ENCODE results near the gene RASSF6.
"Not testable (repeated sequence)": the region's sequence is repeated elsewhere in the genome, so short reads cannot be mapped to it uniquely, and the experiment has no call there.

RASSF6 gene

GRCh38 chr4:73576381-73576780 lies 43.9 kb downstream of the RASSF6 start:
- no peak for DNase-seq (ENCODE audit: low read depth)

GRCh38 chr4:73575660-73576059 lies 44.6 kb downstream of the RASSF6 start:
- no peak for DNase-seq (ENCODE audit: low read depth)

- DNase-seq (ENCODE audit: low read depth) = peak; percentile 6
These were observed 46.3 kb downstream of the RASSF6 start for GRCh38 chr4:73573794-73574528.

DNA sequence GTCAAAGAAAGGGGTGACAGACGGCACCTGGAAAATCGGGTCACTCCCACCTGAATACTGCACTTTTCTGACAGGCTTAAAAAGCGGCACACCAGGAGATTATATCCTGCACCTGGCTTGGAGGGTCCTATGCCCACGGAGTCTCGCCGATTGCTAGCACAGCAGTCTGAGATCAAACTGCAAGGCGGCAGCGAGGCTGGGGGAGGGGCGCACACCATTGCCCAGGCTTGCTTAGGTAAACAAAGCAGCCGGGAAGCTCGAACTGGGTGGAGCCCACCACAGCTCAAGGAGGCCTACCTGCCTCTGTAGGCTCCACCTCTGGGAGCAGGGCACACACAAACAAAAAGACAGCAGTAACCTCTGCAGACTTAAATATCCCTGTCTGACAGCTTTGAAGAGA lies 69.4 kb downstream of the RASSF6 start:
- DNase-seq (ENCODE audit: low read depth) = not testable (repeated sequence)

DNA sequence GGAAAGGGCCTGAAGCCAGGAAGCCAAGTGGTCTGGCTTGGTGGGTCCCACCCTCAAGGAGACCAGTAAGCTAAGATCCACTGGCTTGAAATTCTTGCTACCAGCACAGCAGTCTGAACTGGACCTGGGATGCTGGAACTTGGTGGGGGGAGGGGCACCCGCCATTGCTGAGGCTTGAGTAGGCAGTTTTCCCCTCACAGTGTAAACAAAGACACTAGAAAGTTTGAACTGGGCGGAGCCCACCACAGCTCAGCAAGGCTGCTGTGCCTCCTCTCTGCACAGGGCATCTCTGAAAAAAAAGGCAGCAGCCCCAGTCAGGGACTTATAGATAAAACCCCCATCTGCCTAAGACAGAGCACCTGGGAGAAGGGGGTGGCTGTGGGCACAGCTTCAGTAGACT lies 75.6 kb downstream of the RASSF6 start:
- no peak for DNase-seq (ENCODE audit: low read depth)

DNA sequence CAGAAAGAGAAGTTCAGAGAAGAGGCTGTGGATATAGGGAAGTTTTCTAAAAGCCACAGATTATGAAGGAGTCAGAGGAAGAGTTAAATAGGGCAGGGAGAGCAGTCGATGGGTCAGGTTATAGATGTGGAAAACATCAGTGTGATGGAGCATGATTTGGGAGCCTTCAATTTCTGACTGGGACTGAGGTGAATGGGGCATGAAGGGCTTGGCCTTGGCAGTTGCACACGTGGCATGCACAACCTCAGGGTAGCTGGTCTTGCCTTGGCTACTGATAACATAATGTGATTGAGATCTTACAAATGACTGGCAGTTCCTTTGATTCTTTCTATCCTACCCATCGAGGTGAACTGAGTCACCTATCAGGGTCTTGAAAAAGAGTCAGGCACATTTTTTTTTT lies 79.0 kb downstream of the RASSF6 start:
- no peak for DNase-seq (ENCODE audit: low read depth)

DNA sequence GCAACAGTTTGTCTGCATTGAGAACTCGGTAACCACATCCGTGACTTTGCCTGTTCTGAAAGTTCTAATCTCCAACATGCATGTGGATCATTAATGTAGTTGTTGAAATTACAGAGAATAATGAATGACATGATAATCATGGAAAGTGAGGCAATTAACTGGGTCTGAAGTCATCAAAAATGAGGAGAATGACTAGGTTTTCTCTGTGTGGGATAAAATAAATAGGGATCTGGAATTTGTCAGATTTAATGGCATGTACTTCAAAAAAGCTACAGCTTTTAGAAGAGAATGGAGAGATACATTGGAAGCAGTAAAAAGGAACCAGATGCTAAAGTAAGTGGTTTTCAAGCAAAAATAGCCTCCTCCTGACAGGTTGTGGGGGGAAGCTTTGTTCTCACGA lies 79.4 kb downstream of the RASSF6 start:
- DNase-seq (ENCODE audit: low read depth) = no peak

DNA sequence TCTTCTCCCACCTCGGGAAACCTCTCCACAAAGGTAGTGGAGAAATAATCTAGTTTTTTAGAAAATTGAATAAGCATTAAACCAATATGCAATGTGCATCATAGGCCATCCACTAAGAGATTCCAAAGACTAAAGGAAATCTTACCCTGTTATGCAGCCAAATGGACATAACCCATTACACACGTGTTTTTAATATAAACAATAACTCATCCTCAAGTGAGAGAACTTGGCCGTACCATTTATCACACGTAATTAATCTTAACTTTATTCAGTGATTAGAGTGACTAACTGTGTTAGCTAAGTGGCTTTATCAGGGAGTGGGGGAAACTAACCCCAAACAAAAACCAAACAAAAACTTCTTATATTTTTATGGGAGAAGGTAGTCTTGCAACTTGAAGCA lies 80.8 kb downstream of the RASSF6 start:
- DNase-seq (ENCODE audit: low read depth) = no peak

- no peak for DNase-seq (ENCODE audit: low read depth)
These were observed 82.1 kb downstream of the RASSF6 start for GRCh38 chr4:73538162-73538561.

GRCh38 chr4:73533515-73534422 lies 86.5 kb downstream of the RASSF6 start:
- no peak for DNase-seq (ENCODE audit: low read depth)

- no peak for DNase-seq (ENCODE audit: low read depth)
These were observed 92.1 kb downstream of the RASSF6 start for GRCh38 chr4:73528171-73528570.

GRCh38 chr4:73527196-73527595 lies 93.0 kb downstream of the RASSF6 start:
- DNase-seq (ENCODE audit: low read depth) = no peak

- no peak for DNase-seq (ENCODE audit: low read depth)
These were observed 94.6 kb downstream of the RASSF6 start for GRCh38 chr4:73525611-73526010.

- no peak for DNase-seq (ENCODE audit: low read depth)
These were observed 97.1 kb downstream of the RASSF6 start for GRCh38 chr4:73523126-73523525.
